Stromal cell of bone marrow (primary cell): ENCODE measurements around the gene SPNS2.

Experiments
- DNase-seq: peaks from one replicate; pipeline ENCODE4 v3.0.0-alpha.2; 2012; ENCODE audit warnings: low read depth

The SPNS2 gene

GRCh38 chr17:4520060-4520893, 21.6 kb downstream of the SPNS2 start:
- no peak for DNase-seq

- DNase-seq = no peak
Measured at GRCh38 chr17:4520894-4521600, 22.4 kb downstream of the SPNS2 start.

GRCh38 chr17:4522661-4523060, 24.0 kb downstream of the SPNS2 start:
- no peak for DNase-seq

GRCh38 chr17:4523946-4524345, 25.3 kb downstream of the SPNS2 start:
- DNase-seq = no peak

GRCh38 chr17:4525691-4526397, 27.2 kb downstream of the SPNS2 start:
- no peak for DNase-seq

- DNase-seq = no peak
Measured at GRCh38 chr17:4527134-4527533, 28.5 kb downstream of the SPNS2 start.

- no peak for DNase-seq
Measured at GRCh38 chr17:4527566-4528125, 29.0 kb downstream of the SPNS2 start.

GRCh38 chr17:4529533-4530152, 31.0 kb downstream of the SPNS2 start:
- no peak for DNase-seq

- no peak for DNase-seq
Measured at GRCh38 chr17:4530799-4531730, 32.4 kb downstream of the SPNS2 start.

- DNase-seq = no peak
Measured at GRCh38 chr17:4531988-4532736, 33.5 kb downstream of the SPNS2 start.

GRCh38 chr17:4532860-4533522, 34.3 kb downstream of the SPNS2 start:
- DNase-seq = no peak

- no peak for DNase-seq
Measured at GRCh38 chr17:4533523-4534504, 35.1 kb downstream of the SPNS2 start.

GRCh38 chr17:4534515-4534914, 35.8 kb downstream of the SPNS2 start:
- DNase-seq = no peak

- DNase-seq = no peak
Measured at GRCh38 chr17:4534928-4535666, 36.4 kb downstream of the SPNS2 start.

- no peak for DNase-seq
Measured at GRCh38 chr17:4535667-4536258, 37.1 kb downstream of the SPNS2 start.

- DNase-seq = no peak
Measured at GRCh38 chr17:4536259-4536741, 37.6 kb downstream of the SPNS2 start.
